Rectal smooth muscle tissue (tissue), 1 donor: ENCODE measurements around the gene CPB2.

Source experiments
- H3K27ac ChIP-seq: one replicate; pipeline ENCODE4 v1.7.0; 2013; ENCODE audit warnings: low read depth, low read length, inconsistent platforms
- H3K27me3 ChIP-seq: one replicate; pipeline ENCODE4 v1.7.0; 2013; ENCODE audit warnings: low read length; ENCODE audit not compliant: control insufficient read depth, insufficient read depth
- H3K36me3 ChIP-seq: one replicate; pipeline ENCODE4 v1.7.0; 2013; ENCODE audit warnings: low read length; ENCODE audit not compliant: control insufficient read depth, insufficient read depth
- H3K4me1 ChIP-seq: one replicate; pipeline ENCODE4 v1.7.0; 2013; ENCODE audit warnings: low read length; ENCODE audit not compliant: control insufficient read depth, insufficient read depth
- H3K4me3 ChIP-seq: one replicate; pipeline ENCODE4 v1.7.0; 2013; ENCODE audit warnings: low read length
- H3K9ac ChIP-seq: one replicate; pipeline ENCODE4 v1.7.0; 2013; ENCODE audit warnings: low read length

Gene CPB2

DNA sequence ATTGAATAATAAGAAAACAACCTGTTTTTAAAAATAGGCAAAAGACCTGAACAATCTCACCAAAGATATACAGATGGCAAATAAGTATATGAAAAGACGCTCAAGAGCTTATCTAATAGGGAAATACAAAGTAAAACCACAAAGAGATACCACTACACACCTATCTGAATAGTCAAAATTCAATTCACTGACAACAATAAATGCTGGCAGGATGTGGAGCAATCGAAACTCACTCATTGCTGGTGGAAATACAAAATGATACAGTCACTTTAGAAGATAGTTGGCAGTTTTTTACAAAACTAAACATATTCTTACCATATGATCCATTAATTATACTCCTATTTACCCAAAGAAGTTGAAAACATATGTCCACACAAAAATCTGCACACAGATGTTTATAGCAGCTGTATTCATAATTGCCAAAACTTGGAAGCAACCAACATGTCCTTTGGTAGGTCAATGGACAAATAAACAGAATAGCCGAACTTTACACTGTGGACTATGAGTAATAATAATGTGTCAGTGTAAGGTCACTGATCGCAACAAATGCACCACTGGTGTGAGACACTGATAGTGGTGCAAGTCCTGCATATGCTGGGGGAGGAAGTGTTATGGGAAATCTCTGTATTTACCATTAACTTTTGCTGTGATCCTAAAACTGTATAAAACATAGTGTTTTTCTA lies 73.1 kb downstream of the CPB2 start:
- H3K36me3 ChIP-seq: no peaks in the 10 kb centered on the region
- H3K27ac ChIP-seq: no peak overlapping the region
- H3K27me3 ChIP-seq: no peaks in the 10 kb centered on the region
- H3K9ac ChIP-seq: no peak overlapping the region
- no peak overlapping the region for H3K4me3 ChIP-seq
- H3K4me1 ChIP-seq: no peaks in the 10 kb centered on the region

DNA sequence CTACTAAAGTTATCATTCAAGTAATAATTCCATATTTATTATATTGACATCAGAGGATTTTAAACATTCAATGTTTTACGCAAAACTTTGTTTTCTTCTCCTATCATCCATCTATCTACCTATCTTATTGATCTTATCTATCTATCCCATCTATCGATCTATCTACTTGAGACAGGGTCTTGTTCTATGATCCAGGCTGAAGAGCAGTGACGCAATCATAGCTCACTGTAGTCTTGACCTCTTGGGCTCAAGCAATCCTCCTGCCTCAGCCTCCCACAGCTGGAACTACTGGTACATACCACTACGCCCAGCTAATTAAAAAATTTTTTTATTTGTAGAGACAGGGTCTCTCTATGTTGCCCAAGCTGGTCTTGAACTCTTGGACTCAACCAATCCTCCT lies 79.7 kb downstream of the CPB2 start:
- Histone ChIP-seq H3K36me3 (peaks cover 2% of the 10 kb centered on the region), H3K9ac (no peak overlapping the region), H3K27me3 (no peaks in the 10 kb centered on the region), H3K4me1 (no peaks in the 10 kb centered on the region), H3K4me3 (no peak overlapping the region), H3K27ac (no peak overlapping the region)

DNA sequence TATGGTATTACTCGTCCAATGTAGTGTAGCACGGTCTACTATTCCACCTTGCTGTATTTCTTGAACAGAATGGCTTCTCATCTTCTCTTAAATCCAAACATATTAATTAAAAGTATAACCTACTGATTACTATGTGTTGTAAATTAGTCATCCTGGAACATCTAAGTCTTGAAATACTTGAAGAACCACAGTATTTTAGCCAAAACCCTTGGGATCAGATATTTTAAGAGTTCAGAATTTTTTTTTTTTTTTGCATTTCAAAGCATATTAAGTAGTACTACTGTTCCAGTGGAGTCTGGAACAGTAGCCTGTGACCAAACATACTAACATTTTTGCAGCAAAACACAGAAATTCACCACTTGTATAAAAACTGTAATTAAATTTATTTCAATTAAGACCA lies 82.4 kb downstream of the CPB2 start:
- no peaks in the 10 kb centered on the region for H3K4me1 ChIP-seq
- no peak overlapping the region for H3K4me3 ChIP-seq
- H3K27me3 ChIP-seq: no peaks in the 10 kb centered on the region
- no peak overlapping the region for H3K9ac ChIP-seq
- H3K27ac ChIP-seq: no peak overlapping the region
- peaks cover 2% of the 10 kb centered on the region for H3K36me3 ChIP-seq

DNA sequence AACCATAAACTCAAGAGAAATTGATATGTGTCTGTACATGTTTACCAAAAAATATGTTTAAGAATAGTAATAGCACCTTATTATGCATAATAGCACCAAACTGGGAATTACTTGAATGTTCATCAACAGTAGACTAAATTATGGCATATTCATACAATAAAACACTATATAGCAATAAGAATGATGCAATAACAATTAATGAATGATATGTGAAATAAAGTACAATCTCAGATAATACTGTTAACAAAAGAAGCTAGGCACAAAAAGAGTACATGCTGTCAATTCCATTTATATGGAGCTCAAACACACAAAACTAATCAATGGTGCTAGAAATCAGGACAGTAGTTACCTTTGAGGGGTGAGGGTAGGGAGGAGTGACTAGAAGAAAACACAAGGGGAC lies 88.6 kb downstream of the CPB2 start:
- Histone ChIP-seq H3K36me3 (no peaks in the 10 kb centered on the region), H3K4me1 (no peaks in the 10 kb centered on the region), H3K9ac (no peak overlapping the region), H3K4me3 (no peak overlapping the region), H3K27ac (no peak overlapping the region), H3K27me3 (no peaks in the 10 kb centered on the region)

DNA sequence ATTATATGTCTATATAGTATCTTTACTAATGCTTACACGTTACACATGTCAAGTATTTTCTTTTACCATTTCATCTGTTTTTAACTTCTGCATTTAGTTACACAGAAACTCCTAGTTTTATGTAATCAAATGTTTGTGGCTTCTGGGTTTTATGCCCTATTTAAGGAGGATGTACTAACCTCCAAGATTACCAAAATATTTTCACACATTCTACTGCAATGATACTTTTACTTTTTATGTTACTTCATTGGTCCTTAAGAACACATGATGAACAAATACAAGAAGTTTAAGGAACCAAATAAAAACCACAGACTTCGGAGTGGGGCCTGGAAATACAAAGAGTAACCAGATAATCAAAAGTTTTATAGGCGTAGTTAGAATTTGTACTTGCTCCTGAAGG lies 89.5 kb downstream of the CPB2 start:
- H3K27ac ChIP-seq: no peak overlapping the region
- no peaks in the 10 kb centered on the region for H3K27me3 ChIP-seq
- no peaks in the 10 kb centered on the region for H3K36me3 ChIP-seq
- no peak overlapping the region for H3K9ac ChIP-seq
- H3K4me1 ChIP-seq: no peaks in the 10 kb centered on the region
- H3K4me3 ChIP-seq: no peak overlapping the region

DNA sequence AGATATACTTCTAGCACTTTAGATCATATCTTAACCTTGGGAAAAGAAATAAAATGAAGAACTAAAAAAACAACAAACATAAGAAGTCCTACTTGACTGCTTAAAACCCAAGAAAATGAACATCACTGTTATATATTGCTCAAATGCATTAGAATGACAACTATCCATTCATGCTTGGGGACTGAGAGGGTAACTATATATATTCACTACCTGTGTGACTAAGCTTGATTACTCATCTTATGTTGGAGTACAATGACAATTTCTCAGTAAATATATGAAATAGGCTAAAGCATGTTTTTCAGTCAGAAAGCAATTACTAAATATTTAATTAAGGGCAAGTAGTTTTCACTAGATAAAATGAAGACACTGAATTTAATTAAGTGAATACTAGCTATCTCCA lies 92.4 kb downstream of the CPB2 start:
- Histone ChIP-seq H3K9ac (no peak overlapping the region), H3K36me3 (no peaks in the 10 kb centered on the region), H3K4me3 (no peak overlapping the region), H3K4me1 (no peaks in the 10 kb centered on the region), H3K27me3 (no peaks in the 10 kb centered on the region), H3K27ac (no peak overlapping the region)

DNA sequence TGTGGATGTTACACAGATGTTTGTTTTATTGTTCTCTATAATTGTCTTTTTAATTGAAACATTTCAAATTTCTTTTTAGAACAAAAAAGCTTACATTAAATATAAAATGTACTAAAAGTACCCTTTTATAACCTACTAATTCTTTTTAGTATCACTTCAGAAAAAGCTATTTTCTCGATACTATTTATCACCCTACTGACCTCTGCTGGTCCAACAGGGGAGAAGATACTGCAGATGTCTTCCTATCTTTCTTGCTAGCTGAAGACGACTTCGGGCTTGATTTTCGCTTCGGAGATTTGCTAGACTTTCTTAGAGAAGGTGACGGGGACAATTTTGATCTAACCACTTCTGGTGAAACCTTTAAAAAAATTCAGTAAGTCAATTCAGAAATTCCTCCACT lies 94.7 kb downstream of the CPB2 start:
- Histone ChIP-seq H3K27ac (no peak overlapping the region), H3K4me3 (no peak overlapping the region), H3K36me3 (no peaks in the 10 kb centered on the region), H3K27me3 (no peaks in the 10 kb centered on the region), H3K4me1 (no peaks in the 10 kb centered on the region), H3K9ac (no peak overlapping the region)

DNA sequence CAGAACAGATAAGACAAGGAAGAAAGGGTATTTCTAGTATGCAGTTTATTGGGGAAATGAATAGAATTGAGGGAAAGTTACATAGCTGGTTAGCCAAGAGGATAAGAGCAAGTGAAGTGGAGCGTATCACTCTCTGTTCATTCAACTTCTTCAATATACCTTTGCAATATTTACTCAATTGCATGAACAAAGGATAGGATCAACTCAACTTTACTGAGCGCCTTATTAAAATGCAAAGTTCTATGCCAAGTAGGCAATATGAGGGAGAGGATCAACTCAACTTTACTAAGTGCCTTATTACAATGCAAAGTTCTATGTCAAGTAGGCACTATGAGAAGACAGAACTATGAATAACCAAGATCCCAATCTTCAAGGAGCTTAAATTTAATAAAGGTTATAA lies 96.2 kb downstream of the CPB2 start:
- H3K36me3 ChIP-seq: no peaks in the 10 kb centered on the region

DNA sequence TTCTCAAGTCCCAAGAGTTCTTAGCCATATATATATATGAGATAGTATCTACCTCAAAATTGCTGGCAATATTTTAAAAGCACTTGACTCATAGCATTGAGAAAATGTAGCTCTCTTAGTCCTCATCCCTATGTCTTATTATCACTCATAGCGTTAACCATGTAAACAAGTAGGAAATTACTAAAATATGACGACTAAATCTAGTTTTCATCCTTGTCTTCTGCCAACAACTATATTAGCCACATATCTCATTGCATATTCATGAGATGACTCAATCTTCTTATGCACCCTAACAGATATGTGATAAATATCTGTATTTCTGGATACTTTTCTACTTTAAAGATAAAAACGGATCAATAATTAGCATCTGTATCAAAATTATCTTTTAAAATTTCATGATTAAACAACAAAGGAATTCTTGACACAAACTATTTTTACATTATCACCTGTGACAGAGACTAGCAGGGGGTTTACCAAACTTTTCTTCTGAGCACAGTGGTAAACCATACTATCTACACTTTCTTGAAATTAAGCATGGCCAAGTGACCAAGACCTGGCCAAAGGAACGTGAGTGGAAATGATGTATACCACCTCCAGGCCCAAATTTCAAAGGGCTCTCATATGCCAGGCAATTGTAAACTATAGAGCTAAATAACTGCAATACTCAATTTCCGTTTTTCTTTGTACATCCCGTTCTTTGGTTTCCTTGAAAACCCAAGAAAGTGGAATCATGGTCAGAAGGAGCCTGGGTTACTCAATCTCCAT lies 98.0 kb downstream of the CPB2 start:
- Histone ChIP-seq H3K4me1 (no peaks in the 10 kb centered on the region), H3K9ac (no peak overlapping the region), H3K36me3 (no peaks in the 10 kb centered on the region), H3K27me3 (no peaks in the 10 kb centered on the region), H3K4me3 (no peak overlapping the region), H3K27ac (no peak overlapping the region)

More for the DNA sequence above, 96.2 kb downstream of the CPB2 start:
- H3K27me3 ChIP-seq: no peaks in the 10 kb centered on the region
- no peak overlapping the region for H3K9ac ChIP-seq
- no peak overlapping the region for H3K4me3 ChIP-seq
- no peak overlapping the region for H3K27ac ChIP-seq
- no peaks in the 10 kb centered on the region for H3K4me1 ChIP-seq

DNA sequence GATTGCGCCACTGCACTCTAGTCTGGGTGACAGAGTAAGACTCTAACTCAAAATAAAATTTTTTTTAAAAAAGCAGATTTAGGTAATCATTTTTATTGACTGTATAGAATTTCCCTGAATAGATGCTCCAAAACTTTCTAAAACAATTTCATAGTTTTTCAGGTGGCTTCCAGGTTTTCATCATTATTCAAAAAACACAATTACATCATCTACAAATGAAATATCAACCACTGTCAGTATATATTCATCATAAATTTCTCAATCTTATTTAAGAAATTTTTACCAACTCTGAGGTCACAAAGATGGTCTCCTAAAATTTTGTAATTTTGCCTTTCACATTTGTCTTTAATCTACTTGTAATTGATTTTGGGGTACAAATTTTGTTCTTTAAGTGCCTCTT lies 100.3 kb downstream of the CPB2 start:
- Histone ChIP-seq H3K27ac (no peak overlapping the region), H3K4me3 (no peak overlapping the region), H3K4me1 (no peaks in the 10 kb centered on the region), H3K36me3 (peaks cover 9% of the 10 kb centered on the region), H3K27me3 (no peaks in the 10 kb centered on the region), H3K9ac (no peak overlapping the region)
